ENCODE data around the gene KDSR.
"Not testable (repeated sequence)": the region's sequence is repeated elsewhere in the genome, so short reads cannot be mapped to it uniquely, and the experiment has no call there.

KDSR gene

DNA sequence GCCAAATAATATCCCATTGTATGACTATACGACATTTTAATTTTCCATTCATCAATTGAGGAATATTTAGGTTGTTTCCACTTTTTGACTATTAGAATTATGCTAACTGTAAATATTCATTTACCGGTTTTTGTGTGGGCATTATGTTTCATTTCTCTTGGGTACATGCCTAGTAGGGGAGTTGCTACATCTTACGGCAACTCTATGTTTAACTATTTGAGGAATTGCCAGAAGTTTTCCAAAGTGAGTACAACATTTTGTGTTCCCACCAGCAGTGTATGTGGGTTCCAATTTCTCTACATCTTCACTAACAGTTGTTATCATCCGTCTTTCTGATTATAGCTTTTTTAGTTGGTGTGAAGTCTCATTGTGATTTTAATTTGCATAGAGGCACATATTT is 1.6 kb upstream of the KDSR start:
- no peak for DNase-seq
- H3K36me3 ChIP-seq (ENCODE audit: control insufficient read depth, insufficient read depth, low read length): no peaks in the 10 kb centered on the region
- H3K9me3 ChIP-seq (ENCODE audit: control insufficient read depth, low read length): no peaks in the 10 kb centered on the region
- H3K4me3 ChIP-seq (ENCODE audit: insufficient read depth, low read depth, low read length, poor library complexity, severe bottlenecking): no peak overlapping the region
- H3K27ac ChIP-seq (ENCODE audit: insufficient read depth, low read length, poor library complexity, severe bottlenecking): no peak overlapping the region
- H3K27me3 ChIP-seq (replicated peaks; ENCODE audit: control insufficient read depth, insufficient read depth, low read length, poor library complexity, severe bottlenecking): no peaks in the 10 kb centered on the region
- peaks cover 22% of the 10 kb centered on the region for H3K4me1 ChIP-seq (ENCODE audit: control insufficient read depth, insufficient read depth, low read length, poor library complexity, severe bottlenecking)

DNA sequence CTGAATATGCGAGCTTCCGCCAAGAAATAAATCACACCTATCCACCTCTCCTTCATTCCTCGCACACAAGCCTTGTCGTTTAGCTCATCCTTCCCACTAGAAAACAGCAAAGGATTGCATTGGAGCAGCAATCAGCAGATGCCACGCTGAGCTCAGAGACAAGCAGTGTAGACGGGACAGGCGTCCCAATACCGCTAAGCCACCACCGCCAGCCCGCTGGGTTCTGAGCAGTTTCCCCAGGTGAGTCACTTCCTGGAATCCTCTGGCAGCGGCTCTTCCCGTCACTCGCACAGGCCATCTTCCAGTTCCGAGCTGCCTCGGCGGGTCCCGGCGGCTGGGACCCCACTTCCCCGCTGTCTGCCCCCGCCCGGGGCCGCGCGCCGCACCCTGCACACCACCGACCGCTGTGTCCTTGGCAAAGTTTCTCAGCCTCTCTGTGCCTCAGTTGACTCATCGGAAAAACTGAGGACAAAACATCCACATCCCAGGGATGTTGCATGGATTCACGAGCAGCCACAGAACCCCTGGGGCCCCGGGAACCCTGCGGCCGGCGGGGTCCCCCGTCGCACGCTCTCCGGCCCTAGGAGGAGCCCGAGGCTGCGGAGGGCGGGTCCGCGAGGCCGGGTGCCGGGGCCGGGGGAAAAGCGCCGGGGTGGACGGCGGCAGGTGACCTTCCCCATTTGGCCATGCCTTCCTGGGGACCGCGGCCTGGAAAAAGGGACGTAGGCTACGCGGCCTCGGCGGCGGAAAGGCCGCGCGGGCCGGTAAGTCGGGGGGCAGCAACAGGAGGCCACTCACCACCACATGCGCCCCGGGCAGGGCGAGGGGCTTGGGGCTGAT is 573 bp downstream of the KDSR start:
- Histone ChIP-seq H3K36me3 (ENCODE audit: control insufficient read depth, insufficient read depth, low read length) (peaks cover 8% of the 10 kb centered on the region), H3K4me3 (ENCODE audit: insufficient read depth, low read depth, low read length, poor library complexity, severe bottlenecking) (peak overlapping the region; percentile 96), H3K4me1 (ENCODE audit: control insufficient read depth, insufficient read depth, low read length, poor library complexity, severe bottlenecking) (peaks cover 22% of the 10 kb centered on the region), H3K27ac (ENCODE audit: insufficient read depth, low read length, poor library complexity, severe bottlenecking) (peak overlapping the region; percentile 81), H3K9me3 (ENCODE audit: control insufficient read depth, low read length) (no peaks in the 10 kb centered on the region), H3K27me3 (replicated peaks; ENCODE audit: control insufficient read depth, insufficient read depth, low read length, poor library complexity, severe bottlenecking) (no peaks in the 10 kb centered on the region)
- DNase-seq: peak; percentile 63 to 70 (median 68)

- DNase-seq: no peak
- peaks cover 22% of the 10 kb centered on the region for H3K4me1 ChIP-seq (ENCODE audit: control insufficient read depth, insufficient read depth, low read length, poor library complexity, severe bottlenecking)
- H3K36me3 ChIP-seq (ENCODE audit: control insufficient read depth, insufficient read depth, low read length): peaks cover 11% of the 10 kb centered on the region
- H3K4me3 ChIP-seq (ENCODE audit: insufficient read depth, low read depth, low read length, poor library complexity, severe bottlenecking): peak overlapping the region; percentile 96
- H3K27me3 ChIP-seq (replicated peaks; ENCODE audit: control insufficient read depth, insufficient read depth, low read length, poor library complexity, severe bottlenecking): no peaks in the 10 kb centered on the region
- peak overlapping the region; percentile 81 for H3K27ac ChIP-seq (ENCODE audit: insufficient read depth, low read length, poor library complexity, severe bottlenecking)
- no peaks in the 10 kb centered on the region for H3K9me3 ChIP-seq (ENCODE audit: control insufficient read depth, low read length)
These were observed 1.2 kb downstream of the KDSR start for GRCh38 chr18:63365876-63366212.

GRCh38 chr18:63363951-63364350 is 3.1 kb downstream of the KDSR start:
- H3K4me3 ChIP-seq (ENCODE audit: insufficient read depth, low read depth, low read length, poor library complexity, severe bottlenecking): no peak overlapping the region
- H3K27me3 ChIP-seq (replicated peaks; ENCODE audit: control insufficient read depth, insufficient read depth, low read length, poor library complexity, severe bottlenecking): no peaks in the 10 kb centered on the region
- peak; percentile 23 to 43 (median 35) for DNase-seq
- H3K9me3 ChIP-seq (ENCODE audit: control insufficient read depth, low read length): no peaks in the 10 kb centered on the region
- H3K36me3 ChIP-seq (ENCODE audit: control insufficient read depth, insufficient read depth, low read length): peaks cover 23% of the 10 kb centered on the region
- H3K27ac ChIP-seq (ENCODE audit: insufficient read depth, low read length, poor library complexity, severe bottlenecking): peak overlapping the region; percentile 14
- H3K4me1 ChIP-seq (ENCODE audit: control insufficient read depth, insufficient read depth, low read length, poor library complexity, severe bottlenecking): peaks cover 22% of the 10 kb centered on the region

GRCh38 chr18:63363420-63363819 is 3.6 kb downstream of the KDSR start:
- H3K27me3 ChIP-seq (replicated peaks; ENCODE audit: control insufficient read depth, insufficient read depth, low read length, poor library complexity, severe bottlenecking); H3K9me3 ChIP-seq (ENCODE audit: control insufficient read depth, low read length); DNase-seq; H3K27ac ChIP-seq (ENCODE audit: insufficient read depth, low read length, poor library complexity, severe bottlenecking); H3K4me3 ChIP-seq (ENCODE audit: insufficient read depth, low read depth, low read length, poor library complexity, severe bottlenecking): not testable (repeated sequence)
- H3K4me1 ChIP-seq (ENCODE audit: control insufficient read depth, insufficient read depth, low read length, poor library complexity, severe bottlenecking): peaks cover 22% of the 10 kb centered on the region
- H3K36me3 ChIP-seq (ENCODE audit: control insufficient read depth, insufficient read depth, low read length): peaks cover 23% of the 10 kb centered on the region

DNA sequence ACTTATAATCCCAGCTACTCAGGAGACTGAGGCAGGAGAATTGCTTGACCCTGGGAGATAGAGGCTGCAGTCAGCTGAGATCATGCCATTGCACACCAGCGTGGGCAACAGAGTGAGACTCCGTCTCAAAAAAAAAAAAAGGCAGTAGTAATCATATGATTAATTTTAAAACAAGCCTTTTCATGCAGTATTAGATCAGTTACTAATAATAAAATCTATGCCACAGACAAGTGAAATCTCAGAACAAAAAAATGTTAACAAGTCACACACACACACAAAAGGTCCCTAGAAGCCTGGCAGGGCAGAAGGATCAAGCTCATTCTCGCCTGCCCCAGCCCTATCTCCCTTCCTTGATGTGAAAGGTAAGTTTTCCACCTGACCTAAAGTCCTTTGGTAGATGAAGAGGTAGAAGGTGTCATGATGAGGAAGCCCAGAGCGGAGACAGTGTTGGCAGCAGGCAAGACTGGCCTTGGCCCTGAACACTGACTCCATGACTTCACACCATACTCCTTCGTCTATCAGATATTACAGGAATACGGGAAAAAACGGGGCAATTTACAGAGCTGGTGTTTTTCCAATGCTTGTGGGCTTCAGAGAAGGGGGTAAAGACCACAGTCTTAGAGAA is 10.6 kb downstream of the KDSR start:
- H3K27me3 ChIP-seq (replicated peaks; ENCODE audit: control insufficient read depth, insufficient read depth, low read length, poor library complexity, severe bottlenecking): no peaks in the 10 kb centered on the region
- H3K27ac ChIP-seq (ENCODE audit: insufficient read depth, low read length, poor library complexity, severe bottlenecking): no peak overlapping the region
- no peaks in the 10 kb centered on the region for H3K4me1 ChIP-seq (ENCODE audit: control insufficient read depth, insufficient read depth, low read length, poor library complexity, severe bottlenecking)
- no peaks in the 10 kb centered on the region for H3K9me3 ChIP-seq (ENCODE audit: control insufficient read depth, low read length)
- no peak for DNase-seq
- peaks cover 47% of the 10 kb centered on the region for H3K36me3 ChIP-seq (ENCODE audit: control insufficient read depth, insufficient read depth, low read length)
- no peak overlapping the region for H3K4me3 ChIP-seq (ENCODE audit: insufficient read depth, low read depth, low read length, poor library complexity, severe bottlenecking)

GRCh38 chr18:63350230-63350629 is 16.8 kb downstream of the KDSR start:
- Histone ChIP-seq H3K4me3 (ENCODE audit: insufficient read depth, low read depth, low read length, poor library complexity, severe bottlenecking) (no peak overlapping the region), H3K27me3 (replicated peaks; ENCODE audit: control insufficient read depth, insufficient read depth, low read length, poor library complexity, severe bottlenecking) (no peaks in the 10 kb centered on the region), H3K9me3 (ENCODE audit: control insufficient read depth, low read length) (no peaks in the 10 kb centered on the region), H3K27ac (ENCODE audit: insufficient read depth, low read length, poor library complexity, severe bottlenecking) (no peak overlapping the region), H3K4me1 (ENCODE audit: control insufficient read depth, insufficient read depth, low read length, poor library complexity, severe bottlenecking) (no peaks in the 10 kb centered on the region), H3K36me3 (ENCODE audit: control insufficient read depth, insufficient read depth, low read length) (peaks cover 49% of the 10 kb centered on the region)
- DNase-seq: no peak

- no peak overlapping the region for H3K4me3 ChIP-seq (ENCODE audit: insufficient read depth, low read depth, low read length, poor library complexity, severe bottlenecking)
- peaks cover 48% of the 10 kb centered on the region for H3K36me3 ChIP-seq (ENCODE audit: control insufficient read depth, insufficient read depth, low read length)
- no peak for DNase-seq
- no peaks in the 10 kb centered on the region for H3K4me1 ChIP-seq (ENCODE audit: control insufficient read depth, insufficient read depth, low read length, poor library complexity, severe bottlenecking)
- H3K9me3 ChIP-seq (ENCODE audit: control insufficient read depth, low read length): no peaks in the 10 kb centered on the region
- no peak overlapping the region for H3K27ac ChIP-seq (ENCODE audit: insufficient read depth, low read length, poor library complexity, severe bottlenecking)
- H3K27me3 ChIP-seq (replicated peaks; ENCODE audit: control insufficient read depth, insufficient read depth, low read length, poor library complexity, severe bottlenecking): no peaks in the 10 kb centered on the region
These were observed 18.4 kb downstream of the KDSR start for GRCh38 chr18:63348508-63349136.

DNA sequence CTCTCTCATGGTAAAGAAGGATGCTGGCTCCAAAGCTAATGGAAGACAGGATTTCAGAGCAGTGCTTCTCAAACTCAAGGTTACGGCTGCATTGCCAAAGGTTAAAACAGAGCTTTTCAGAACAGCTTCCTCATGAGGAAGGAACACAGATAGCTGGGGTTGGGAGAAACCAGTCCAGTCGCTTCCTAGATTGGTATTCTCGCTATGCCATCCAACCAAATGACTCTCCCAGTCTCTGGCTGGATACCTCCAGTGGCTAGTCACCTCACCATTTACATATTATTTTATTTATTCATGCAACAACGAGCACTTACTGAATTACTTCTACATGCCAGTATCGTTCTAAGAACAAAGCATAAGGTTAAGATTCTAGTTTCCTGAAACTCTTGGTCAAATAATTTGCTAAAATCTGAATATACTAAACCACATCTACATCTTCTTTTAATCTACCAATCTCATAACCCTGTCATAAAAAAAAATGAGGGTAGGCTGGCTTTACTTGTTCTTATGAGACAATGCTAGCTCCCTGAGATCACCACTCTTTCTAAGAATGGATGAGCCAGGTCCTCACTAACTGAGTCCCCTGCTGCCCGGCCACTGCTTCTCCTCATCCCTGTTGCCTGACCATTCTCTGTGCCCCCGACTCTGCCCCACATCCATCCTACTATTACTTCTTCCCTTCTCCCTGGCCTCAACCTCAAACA is 20.4 kb downstream of the KDSR start:
- Histone ChIP-seq H3K36me3 (ENCODE audit: control insufficient read depth, insufficient read depth, low read length) (peaks cover 47% of the 10 kb centered on the region), H3K4me1 (ENCODE audit: control insufficient read depth, insufficient read depth, low read length, poor library complexity, severe bottlenecking) (no peaks in the 10 kb centered on the region), H3K4me3 (ENCODE audit: insufficient read depth, low read depth, low read length, poor library complexity, severe bottlenecking) (no peak overlapping the region), H3K9me3 (ENCODE audit: control insufficient read depth, low read length) (no peaks in the 10 kb centered on the region), H3K27me3 (replicated peaks; ENCODE audit: control insufficient read depth, insufficient read depth, low read length, poor library complexity, severe bottlenecking) (no peaks in the 10 kb centered on the region), H3K27ac (ENCODE audit: insufficient read depth, low read length, poor library complexity, severe bottlenecking) (no peak overlapping the region)
- no peak for DNase-seq
